ENCODE data around the gene PDLIM3.

GRCh38 chr4:185500035-185500434 lies 35.3 kb downstream of the PDLIM3 start:
- TF ChIP-seq CTCF (IDR thresholded peaks at IDR 0.05; ENCODE audit: low read length) (no peak), EZH2 (optimal IDR thresholded peaks at IDR 0.05; ENCODE audit: low read depth, low read length) (no peak), EZH2phosphoT487 (IDR thresholded peaks at IDR 0.05; ENCODE audit: low read length) (no peak)

All from MM.1S (cell line).